GM18498 (cell line): Measurements from ENCODE around the gene ZNF865.
A peak's percentile ranks its signal among the peaks of the same experiment; 100 is the strongest.

Experiments used
- ATAC-seq: cut with Tn5 transposase; IDR thresholded peaks from one replicate; pipeline ENCODE4 v1.9.1; 2021; ENCODE audit warnings: mild to moderate bottlenecking, moderate library complexity; ENCODE audit not compliant: unreplicated experiment

The ZNF865 gene

DNA sequence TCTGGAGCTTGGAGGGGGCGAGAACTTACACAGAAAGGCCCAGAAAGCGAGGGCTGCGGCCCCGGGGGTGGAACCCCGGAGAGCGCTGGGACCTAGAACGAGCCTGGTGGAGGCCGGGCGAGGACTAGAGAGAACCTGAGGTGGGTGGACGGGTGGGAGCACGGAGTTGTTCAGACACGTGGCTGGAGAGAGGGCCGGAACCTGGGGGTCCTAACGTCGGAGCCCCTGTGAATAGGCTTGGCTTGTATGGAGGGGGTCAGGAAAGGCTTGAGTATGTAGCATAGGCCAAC, 38.4 kb downstream of the ZNF865 start:
- ATAC-seq, result no peak

DNA sequence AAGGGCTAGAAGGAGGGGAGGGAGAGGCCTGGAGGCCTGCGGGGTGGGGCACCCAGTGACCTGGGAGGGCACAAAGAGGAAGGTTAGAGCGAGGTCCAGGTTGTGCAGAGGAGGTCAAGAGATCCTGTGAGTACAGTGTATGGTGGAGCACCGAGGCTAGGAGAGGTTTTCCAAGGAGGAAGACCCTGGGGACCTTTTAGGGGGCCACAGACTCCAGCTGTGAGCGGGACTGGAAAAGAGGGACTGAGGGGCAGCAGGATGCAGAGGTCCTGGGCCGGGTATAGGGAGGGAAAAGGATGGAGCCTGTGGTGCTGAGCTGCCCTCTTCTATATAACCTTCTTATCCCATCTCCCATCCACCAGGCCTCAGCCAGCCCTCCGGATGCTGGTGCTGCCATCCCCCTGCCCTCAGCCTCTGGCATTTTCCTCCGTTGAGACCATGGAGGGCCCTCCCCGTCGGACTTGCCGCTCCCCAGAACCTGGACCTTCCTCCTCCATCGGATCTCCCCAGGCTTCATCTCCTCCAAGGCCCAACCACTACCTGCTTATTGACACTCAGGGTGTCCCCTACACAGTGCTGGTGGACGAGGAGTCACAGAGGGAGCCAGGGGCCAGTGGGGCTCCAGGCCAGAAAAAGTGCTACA, 38.9 kb downstream of the ZNF865 start:
- ATAC-seq, result no peak

DNA sequence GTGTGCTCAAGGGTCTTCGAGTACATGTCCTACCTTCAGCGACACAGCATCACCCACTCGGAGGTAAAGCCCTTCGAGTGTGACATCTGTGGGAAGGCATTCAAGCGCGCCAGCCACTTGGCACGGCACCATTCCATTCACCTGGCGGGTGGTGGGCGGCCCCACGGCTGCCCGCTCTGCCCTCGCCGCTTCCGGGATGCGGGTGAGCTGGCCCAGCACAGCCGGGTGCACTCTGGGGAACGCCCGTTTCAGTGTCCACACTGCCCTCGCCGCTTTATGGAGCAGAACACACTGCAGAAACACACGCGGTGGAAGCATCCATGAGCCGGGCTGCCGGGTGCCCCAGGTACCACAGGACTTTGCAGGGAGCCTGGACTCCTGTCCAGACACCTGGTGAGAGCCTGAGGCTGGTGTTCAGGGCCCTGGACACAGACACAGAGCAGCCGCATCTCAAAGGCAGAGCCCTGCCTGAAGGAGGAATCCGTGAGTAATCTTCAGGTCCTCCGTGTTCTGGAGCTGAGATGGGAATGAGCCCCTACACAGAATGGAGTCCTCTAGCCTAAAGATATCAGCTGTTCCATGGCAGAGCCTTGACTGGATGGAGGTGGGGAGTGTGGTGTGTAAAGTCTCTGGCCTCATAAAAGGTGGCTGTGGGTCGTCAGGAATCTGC, 39.5 kb downstream of the ZNF865 start:
- ATAC-seq, result no peak

DNA sequence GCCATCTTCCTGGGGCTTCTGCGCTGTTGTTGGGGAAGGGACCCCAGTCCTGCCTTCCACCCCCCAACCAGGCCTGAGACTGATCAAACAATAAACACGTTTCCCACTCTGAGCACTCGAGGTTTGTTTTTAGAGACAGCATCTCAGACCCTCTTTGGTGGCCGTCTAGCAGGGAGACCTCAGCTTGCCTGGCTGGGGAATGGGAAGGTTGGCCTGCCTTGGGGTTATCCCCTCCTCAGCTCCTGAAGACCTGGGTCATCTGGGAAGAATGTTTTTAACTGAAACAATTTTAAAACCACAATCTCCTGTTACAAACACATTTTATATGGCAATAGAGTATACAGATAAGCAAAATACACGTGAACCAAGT, 40.0 kb downstream of the ZNF865 start:
- no peak for ATAC-seq

DNA sequence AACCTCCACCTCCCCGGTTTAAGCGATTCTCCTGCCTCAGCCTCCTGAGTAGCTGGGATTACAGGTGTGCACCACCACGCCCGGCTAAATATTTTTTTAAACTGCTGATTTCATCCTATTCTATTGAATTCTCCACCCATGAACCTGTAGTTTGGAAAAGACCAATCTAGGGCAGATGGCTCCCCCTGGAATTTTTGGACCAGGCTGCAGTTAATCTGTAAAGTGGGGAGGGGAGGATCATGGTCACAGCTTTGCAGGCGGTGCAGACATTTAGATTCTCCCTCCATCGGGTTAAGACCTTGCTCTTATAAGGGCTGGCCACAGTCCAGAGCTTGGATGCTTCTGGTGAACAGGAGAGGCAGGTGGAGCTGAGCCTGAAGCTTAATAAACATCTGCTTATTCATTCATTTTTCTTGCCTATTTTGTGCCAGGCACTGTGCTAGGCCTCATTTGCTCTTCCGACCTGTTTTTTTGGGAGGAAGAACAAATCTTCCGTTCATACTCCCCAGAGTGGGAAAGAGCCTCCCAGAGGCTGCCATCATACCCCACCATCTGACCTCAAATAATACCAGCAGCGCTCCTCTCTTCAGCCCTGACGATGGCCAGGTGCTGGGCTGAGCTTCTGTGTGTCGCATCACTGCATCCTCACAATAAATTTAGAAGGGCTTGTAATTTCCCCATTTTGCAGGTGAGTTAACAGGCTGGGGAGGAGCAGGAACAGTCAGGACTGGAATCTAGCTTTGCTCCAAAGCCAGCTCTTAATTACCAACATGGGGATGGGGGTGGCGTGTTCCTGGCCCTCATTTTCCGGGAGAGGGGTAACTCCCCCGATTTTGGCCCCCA, 41.7 kb downstream of the ZNF865 start:
- ATAC-seq, result no peak

- ATAC-seq, result peak; percentile 32
These were observed 42.5 kb downstream of the ZNF865 start, which contains the start of gene CCDC106 for GRCh38 chr19:55647732-55648584. Gene CCDC106, plus strand, starts transcription at chr19:55648212. Its CDS starts 835 bp downstream, at chr19:55649047.

DNA sequence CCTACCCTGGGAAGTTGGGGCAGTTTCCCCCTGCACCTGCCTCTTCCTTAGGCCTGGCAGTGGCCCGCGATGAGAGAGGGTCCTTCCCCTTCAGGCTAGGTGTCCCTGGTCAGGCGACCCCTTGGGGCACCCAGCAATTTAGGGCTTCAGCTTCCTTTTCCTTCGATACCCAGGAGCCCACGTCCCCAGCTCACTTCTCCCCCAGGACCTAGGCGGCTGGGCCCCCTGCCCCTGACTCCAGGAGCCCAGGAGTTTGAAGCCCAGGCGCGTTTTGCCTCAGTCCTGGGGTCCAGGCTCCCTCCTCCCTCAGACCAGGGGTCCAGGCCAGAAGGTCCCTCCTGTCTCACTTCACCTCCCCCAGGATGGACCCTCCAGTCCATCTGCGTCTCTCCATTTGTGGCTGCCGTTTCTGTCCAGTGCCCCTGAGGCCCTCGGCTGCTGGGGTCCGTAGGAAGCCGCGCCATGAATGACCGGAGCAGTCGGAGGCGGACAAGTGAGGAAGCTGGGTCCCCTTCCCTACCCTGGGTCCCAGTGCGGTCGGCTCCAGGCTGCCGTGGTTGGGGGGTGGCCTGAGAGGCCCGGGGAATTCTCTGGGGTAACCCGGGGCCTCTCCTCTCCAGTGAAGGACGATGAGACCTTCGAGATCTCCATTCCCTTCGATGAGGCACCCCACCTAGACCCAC, 43.3 kb downstream of the ZNF865 start:
- no peak for ATAC-seq

DNA sequence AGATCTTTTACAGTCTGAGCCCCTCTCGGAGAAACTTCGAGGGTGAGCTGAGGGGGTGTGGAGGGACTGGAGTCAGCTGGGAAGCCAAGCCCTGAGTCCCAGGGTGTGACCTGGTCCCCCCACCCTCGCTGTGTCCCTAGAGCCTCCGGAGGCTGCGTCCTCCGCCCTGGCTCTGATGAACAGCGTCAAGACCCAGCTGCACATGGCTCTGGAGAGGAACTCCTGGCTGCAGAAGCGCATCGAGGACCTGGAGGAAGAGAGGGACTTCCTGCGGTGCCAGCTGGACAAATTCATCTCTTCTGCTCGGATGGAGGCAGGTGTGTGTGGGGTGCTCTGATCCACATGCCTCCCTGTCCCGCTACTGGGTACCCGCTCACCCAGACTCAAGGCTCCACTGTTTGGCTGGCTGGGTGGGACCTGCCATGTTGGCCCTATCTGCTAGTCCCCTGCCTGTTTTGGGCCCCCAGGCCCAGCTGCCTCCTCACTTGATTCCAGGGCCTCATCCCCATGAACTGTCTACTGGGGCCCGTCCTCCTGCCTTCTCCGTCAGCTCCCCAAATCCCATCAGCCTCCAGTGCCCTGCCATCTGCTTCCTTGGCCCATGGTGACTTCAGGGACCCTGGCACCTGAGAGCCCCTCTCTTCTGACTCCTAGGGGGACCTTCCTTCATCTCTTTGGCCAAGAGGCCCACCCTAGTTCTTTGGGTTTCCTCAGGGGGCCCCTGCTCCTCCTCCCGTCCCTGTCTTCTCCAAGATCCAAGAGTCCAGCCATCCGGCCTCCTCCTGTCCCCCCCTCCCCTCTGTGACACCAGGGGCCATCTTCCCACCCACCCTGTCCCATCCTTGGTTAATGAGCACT, 44.0 kb downstream of the ZNF865 start:
- ATAC-seq, result no peak

GRCh38 chr19:55650126-55650557, 44.7 kb downstream of the ZNF865 start:
- no peak for ATAC-seq

DNA sequence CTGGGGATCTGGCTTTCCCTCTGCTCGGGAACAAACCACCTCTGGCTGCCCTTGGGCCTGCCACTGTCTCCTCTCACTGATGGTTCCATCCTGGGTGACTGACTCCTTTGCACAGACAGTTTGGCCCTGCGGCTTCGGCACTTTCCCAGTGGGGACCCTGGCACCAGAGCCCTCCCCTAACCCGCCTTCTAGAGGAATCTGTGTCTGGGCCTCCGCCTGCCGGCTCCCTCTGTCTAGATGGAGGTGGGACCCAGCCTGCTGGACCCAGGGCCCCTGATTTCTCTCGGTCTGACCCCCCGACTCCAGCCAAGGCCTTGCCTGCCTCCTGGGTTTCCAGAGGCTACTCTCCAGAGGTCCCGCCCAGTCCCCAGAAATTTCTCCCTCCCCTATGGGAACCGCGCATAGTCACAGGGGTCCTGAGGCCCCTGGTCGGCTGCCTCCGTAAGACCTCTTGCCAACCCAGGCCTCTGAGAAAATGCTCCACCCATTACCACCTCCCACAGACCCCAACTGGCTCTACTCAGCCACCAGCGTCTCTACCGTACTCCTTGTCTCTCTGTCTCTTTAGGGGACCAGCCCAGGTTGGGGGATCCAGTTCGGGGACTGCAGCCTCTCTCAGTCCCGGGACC, 45.3 kb downstream of the ZNF865 start:
- ATAC-seq, result no peak

DNA sequence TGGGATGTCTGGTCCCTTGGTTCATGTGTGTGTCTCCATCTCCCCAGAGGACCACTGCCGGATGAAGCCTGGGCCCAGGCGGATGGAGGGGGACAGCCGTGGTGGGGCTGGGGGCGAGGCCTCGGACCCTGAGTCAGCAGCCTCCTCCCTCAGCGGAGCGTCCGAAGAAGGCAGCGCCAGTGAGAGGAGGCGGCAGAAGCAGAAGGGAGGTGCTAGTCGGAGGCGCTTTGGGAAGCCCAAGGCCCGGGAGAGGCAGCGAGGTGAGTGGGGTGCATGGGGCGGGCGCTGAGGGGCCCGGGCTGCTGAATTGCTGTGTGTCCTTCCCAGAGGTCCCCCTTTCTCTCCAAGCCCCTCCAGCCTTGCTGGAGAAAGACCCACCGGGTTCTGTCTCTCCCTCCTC, 45.8 kb downstream of the ZNF865 start:
- no peak for ATAC-seq

DNA sequence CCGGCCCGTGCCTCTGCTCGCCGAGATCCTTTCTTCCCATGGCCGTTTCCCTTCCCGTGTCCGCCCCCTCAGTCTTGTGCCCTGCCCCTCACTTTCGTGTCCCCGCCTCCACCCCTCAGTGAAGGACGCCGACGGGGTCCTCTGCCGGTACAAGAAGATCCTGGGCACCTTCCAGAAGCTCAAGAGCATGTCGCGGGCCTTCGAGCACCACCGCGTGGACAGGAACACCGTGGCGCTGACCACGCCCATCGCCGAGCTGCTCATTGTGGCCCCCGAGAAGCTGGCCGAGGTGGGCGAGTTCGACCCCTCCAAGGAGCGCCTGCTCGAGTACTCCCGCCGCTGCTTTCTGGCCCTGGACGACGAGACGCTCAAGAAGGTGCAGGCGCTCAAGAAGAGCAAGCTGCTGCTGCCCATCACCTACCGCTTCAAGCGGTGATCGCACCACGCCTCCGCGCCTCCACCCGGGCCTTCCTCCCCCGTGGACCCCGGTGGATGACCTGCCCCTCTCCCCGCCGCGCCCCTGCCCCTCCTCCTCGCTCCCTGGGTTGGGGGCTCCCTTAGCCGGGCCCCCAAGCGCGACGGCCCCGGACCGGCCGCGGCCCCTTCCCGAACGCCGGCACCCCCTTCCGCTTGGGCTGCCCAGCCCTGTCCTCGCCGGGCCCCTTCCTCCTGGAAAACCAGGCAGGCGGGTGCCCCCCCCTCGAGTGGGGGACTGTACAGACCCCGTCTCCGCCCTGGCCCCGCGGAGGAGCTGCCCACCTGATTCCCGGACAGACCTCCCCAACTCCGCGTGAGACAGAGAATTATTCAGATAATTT, 47.1 kb downstream of the ZNF865 start:
- no peak for ATAC-seq

DNA sequence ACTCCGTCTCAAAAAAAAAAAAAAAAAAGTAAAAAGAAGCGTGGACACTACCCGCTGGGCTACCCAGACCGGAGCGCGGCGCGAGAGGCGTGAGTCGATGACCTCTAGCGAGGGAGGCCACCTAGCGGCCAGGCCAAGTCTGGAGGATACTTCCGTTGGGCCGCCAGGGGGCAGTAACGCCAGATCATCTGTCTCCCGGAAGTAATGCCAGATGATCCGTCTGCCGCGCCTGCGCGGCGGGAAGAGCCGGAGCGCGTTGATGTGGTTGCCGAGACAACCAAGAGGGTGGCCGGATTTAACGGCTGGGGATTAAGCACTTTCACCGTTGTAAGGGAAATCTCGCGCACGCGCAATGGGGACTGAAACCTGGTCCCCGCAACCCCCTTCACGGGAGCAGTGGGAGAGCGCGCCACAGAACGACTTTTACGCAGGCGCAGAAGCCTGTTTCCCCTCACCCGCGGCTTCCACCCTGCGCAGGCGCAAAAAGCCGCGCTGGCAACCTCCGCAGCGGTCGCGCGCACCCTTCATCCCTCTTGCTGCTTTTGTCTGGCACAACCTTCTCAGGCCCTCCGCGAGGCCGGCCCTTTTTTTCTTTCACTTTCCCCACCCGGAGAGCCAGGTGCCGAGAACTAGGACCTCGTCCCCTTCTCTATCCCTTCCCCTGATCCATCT, 48.3 kb downstream of the ZNF865 start:
- ATAC-seq, result peak; percentile 45

DNA sequence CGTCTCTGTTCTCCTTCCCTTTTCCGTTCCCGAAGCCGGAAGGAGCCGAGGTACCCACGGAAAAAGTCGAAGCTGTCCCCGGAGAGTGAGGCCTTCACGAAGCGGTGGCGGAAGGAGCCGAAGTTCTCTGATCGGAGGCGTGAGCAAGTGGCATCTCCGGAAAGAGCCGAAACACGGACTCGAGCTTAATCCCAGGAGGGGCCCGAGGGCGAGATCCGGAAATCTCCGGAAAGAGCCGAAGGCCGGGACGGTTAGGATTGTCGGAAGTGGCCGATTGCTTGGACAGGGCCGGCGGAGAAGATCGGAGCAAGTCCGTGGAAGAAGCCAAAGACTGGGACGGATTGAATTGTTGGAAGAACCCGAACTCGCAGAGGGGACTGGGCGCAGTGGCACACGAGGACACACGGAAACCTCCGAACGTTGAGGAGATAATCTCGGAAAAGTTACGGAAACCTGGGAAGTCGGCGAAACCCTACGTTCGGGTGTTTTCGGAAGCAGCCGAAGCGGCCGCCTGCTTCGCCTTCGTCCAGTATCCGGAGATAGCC, 48.9 kb downstream of the ZNF865 start:
- ATAC-seq, result peak; percentile 60

DNA sequence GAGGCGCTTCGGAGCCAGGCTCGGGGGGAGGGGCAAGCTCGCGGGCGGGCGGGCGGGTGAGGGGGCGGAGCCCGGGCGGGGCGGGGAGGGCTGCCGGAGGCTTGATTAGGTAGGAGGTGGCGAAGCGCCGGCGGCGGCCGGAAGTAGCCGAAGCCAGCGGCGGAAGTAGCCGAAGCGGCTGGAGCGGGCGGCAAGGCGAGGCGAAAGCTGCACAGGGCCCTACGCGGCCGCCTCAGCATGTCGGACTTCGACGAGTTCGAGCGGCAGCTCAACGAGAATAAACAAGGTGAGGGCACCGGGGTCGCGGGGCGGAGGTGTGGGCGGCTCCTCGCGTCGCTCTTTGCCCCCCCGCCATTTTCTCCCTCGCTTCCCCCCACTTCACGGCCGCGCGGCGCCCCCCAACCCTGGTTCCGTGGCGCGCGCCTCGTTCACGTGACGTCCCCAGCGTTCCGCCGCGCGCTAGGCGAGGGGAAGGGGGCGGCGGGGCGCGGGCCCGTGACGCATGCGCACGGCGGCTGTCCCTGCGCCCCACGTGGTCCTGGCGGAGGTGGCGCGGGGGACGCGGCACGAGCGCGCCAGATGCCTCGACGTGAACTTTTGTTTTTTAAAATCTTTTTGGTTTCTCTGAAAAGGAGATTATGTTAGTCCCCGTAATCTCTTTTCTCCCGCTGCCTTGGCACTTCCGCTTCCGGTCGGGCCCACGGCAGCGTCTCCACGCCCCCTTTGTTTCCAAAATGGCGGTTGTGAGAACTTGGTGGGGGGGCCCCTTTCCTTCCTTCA, 49.6 kb downstream of the ZNF865 start, which contains the start of gene U2AF2:
TSS of gene U2AF2 (plus strand) at position 168 of the 780 bp plus-strand sequence. CDS start at position 238, 70 bp downstream.
- peak; percentile 27 for ATAC-seq

GRCh38 chr19:55655648-55656040, 50.2 kb downstream of the ZNF865 start:
- no peak for ATAC-seq

DNA sequence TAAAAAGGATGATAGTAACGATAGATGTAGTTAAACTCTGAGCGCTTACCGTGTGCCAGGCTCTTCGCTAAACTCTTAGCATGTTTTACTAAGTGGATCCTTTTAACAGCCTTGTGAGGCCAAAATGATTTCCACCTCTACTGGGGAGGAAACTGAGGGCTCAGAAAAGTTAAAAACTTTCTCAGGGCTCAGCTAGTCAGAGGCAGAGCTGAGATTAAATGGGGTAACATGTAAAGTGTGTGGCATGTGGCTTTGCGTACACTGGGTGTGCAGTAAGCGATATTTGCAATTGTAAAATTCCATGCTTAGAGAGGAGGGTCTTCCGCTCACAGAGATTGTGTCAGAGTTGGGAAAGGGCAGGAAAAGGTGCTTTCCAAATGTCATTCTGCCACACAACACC, 51.1 kb downstream of the ZNF865 start:
- no peak for ATAC-seq
